Lower lobe of right lung (tissue), 2 donors: Measurements from ENCODE around the gene PALM. TPM values are rescaled to one million over a fixed set of nuclear protein-coding genes. Genes with fewer than 3 reads are reported as not detected.

ENCODE experiments used
- ATAC-seq, 2 donors: fragments of 200-7000 bp; cut with Tn5 transposase; one replicate each; pipeline ENCODE4 v1.9.1; 2020 to 2022; ENCODE audit warnings: mild to moderate bottlenecking in 2 of 2, moderate library complexity in 2 of 2
- DNase-seq: peaks from one replicate; pipeline ENCODE4 v3.0.0-alpha.2; 2020
- H3K27ac ChIP-seq: fragments of 200-600 bp; one replicate; pipeline ENCODE4 v1.8.0; 2022
- H3K27me3 ChIP-seq: fragments of 200-600 bp; one replicate; pipeline ENCODE4 v1.8.0; 2022; ENCODE audit warnings: low read depth
- H3K36me3 ChIP-seq: fragments of 200-600 bp; one replicate; pipeline ENCODE4 v1.8.0; 2022; ENCODE audit warnings: mild to moderate bottlenecking
- H3K4me1 ChIP-seq: fragments of 200-600 bp; one replicate; pipeline ENCODE4 v1.8.0; 2022
- H3K4me3 ChIP-seq: fragments of 200-600 bp; one replicate; pipeline ENCODE4 v1.8.0; 2022; ENCODE audit warnings: mild to moderate bottlenecking
- H3K9me3 ChIP-seq: fragments of 200-600 bp; one replicate; pipeline ENCODE4 v1.8.0; 2022
- CTCF ChIP-seq: fragments of 200-600 bp; IDR thresholded peaks from one replicate; pipeline ENCODE4 v1.8.0; 2022; ENCODE audit warnings: antibody characterized with exemption, mild to moderate bottlenecking
- intact Hi-C: fragments of 100-400 bp; cut with DNase I; formaldehyde crosslinking; loops from one replicate; pipeline ENCODE4 v1.11.0; 2022
- total RNA-seq: library from RNA; stranded (reverse); fragmentation: NEBNext Ultra II Directional; extraction: Animal tissue kit (Norgen Biotek cat#: 25700); gene quantifications from one replicate; pipeline ENCODE4 v1.2.1, GENCODE V29; 2021
- donor health status: DM: no; HTN: yes; CAD: no; lungs with severe emphysema.

The PALM gene
- total RNA-seq, 1 donor from 2014 or later: 37.0 TPM

GRCh38 chr19:703329-703650 is 5.4 kb upstream of the PALM start:
- peaks cover 13% of the 10 kb centered on the region for H3K4me1 ChIP-seq
- TF ChIP-seq CTCF: no peak
- H3K9me3 ChIP-seq: no peaks in the 10 kb centered on the region
- H3K27ac ChIP-seq: peak overlapping the region; percentile 58
- DNase-seq: no peak
- H3K27me3 ChIP-seq: peaks cover 10% of the 10 kb centered on the region
- intact Hi-C loops: no loop called here
- peak in 1 of 2 donors; percentile 7 for ATAC-seq
- peak overlapping the region; percentile 42 for H3K4me3 ChIP-seq
- no peaks in the 10 kb centered on the region for H3K36me3 ChIP-seq

DNA sequence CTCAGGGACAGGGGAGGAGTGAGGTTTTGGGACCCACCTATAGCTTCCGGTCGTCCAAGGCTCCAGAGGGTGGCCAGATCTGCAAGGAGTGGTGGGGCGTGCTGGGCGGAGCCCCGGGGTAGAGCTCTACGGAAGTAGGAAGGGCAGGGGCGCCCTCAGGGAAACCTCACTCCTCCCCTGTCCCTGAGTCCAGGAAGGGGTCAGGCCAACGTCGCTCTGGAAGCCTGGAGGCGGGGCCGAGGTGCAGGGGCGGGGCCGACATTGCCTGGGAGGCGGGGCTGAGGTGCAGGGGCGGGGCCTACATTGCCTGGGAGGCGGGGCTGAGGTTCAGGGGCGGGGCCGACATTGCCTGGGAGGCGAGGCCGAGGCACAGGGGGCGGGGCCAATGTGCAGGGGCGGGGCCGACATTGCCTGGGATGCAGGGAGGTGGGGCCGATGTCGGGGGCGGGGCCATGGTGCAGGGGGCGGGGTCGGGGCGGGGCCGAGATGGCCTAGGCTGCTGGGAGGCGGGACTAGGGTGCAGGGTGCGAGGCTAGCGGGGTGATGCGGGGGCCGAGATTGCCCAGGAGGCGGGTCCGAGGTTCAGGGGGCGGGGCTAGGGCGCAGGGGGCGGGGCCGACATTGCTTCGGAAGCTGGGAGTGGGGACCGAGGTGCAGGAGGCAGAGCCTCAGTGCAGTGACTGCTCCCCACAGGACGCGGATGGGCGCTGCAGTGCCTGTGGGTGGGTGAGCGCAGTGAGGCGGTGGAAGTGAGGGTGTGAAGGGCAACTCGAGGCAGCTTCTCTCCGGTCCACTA is 4.9 kb upstream of the PALM start:
- TF ChIP-seq CTCF: no peak
- ATAC-seq (peak; percentile 80 to 94), DNase-seq (peak; percentile 90)
- Histone ChIP-seq H3K4me1 (peaks cover 15% of the 10 kb centered on the region), H3K27ac (peak overlapping the region; percentile 58), H3K27me3 (peaks cover 12% of the 10 kb centered on the region), H3K36me3 (no peaks in the 10 kb centered on the region), H3K9me3 (no peaks in the 10 kb centered on the region), H3K4me3 (peak overlapping the region; percentile 42)
- intact Hi-C loops: no loop called here

GRCh38 chr19:704447-704741 is 4.3 kb upstream of the PALM start:
- Histone ChIP-seq H3K36me3 (no peaks in the 10 kb centered on the region), H3K27me3 (peaks cover 9% of the 10 kb centered on the region), H3K4me3 (peak overlapping the region; percentile 36), H3K27ac (no peak overlapping the region), H3K4me1 (peaks cover 15% of the 10 kb centered on the region), H3K9me3 (no peaks in the 10 kb centered on the region)
- intact Hi-C loops: no loop called here
- ATAC-seq (peak in 1 of 2 donors; percentile 3), DNase-seq (no peak)
- TF ChIP-seq CTCF: no peak

- Histone ChIP-seq H3K9me3 (no peaks in the 10 kb centered on the region), H3K27me3 (peaks cover 21% of the 10 kb centered on the region), H3K27ac (peak overlapping the region; percentile 71), H3K4me1 (peaks cover 17% of the 10 kb centered on the region), H3K36me3 (no peaks in the 10 kb centered on the region), H3K4me3 (peak overlapping the region; percentile 62)
- no peak for TF ChIP-seq CTCF
- ATAC-seq: peak; percentile 14 to 29
- DNase-seq: no peak
- intact Hi-C loops: no loop called here
Measured at GRCh38 chr19:709196-709964, 645 bp downstream of the PALM start.

- Histone ChIP-seq H3K36me3 (no peaks in the 10 kb centered on the region), H3K9me3 (no peaks in the 10 kb centered on the region), H3K27ac (peak overlapping the region; percentile 71), H3K27me3 (peaks cover 21% of the 10 kb centered on the region), H3K4me1 (peaks cover 14% of the 10 kb centered on the region), H3K4me3 (peak overlapping the region; percentile 62)
- intact Hi-C loops: no loop called here
- TF ChIP-seq CTCF: no peak
- DNase-seq: no peak
- ATAC-seq: peak; percentile 8 to 31
Measured at GRCh38 chr19:709965-710571, 1.3 kb downstream of the PALM start.
